GM12873 (cell line): ENCODE data around the gene PLAC8L1.

Experiments
- CTCF ChIP-seq: IDR thresholded peaks from 2 replicates; pipeline ENCODE4 v1.5.1; 2012; ENCODE audit warnings: low read depth, mild to moderate bottlenecking, moderate library complexity, low read length, control low read depth; ENCODE audit not compliant: insufficient read depth; ENCODE audit errors: missing control alignments

PLAC8L1 gene

GRCh38 chr5:146078566-146078965 lies 26.8 kb downstream of the PLAC8L1 start:
- TF ChIP-seq CTCF: no peak

- no peak for TF ChIP-seq CTCF
These were observed 28.9 kb downstream of the PLAC8L1 start for GRCh38 chr5:146076455-146076854.

DNA sequence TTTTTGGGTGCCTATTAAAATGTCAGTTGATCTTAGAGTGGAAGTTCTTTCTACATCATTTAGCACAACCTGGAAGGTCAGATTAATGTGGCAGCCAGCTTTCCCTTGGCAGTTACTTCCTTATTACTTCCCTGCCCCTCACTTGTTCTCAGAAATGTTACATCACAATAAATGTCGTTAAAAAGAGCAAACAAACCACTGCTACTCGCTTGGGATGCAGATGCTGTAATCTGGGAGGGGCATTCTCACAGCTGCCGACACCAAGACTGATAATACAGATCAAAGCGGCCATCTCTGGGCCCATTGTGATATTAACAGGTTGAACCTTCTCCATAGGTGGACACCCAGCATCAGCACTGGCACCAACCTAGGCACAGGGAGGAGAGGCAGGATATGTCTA lies 29.3 kb downstream of the PLAC8L1 start:
- no peak for TF ChIP-seq CTCF

GRCh38 chr5:146073239-146073900 lies 32.0 kb downstream of the PLAC8L1 start:
- no peak for TF ChIP-seq CTCF

GRCh38 chr5:146072595-146072994 lies 32.8 kb downstream of the PLAC8L1 start:
- no peak for TF ChIP-seq CTCF

DNA sequence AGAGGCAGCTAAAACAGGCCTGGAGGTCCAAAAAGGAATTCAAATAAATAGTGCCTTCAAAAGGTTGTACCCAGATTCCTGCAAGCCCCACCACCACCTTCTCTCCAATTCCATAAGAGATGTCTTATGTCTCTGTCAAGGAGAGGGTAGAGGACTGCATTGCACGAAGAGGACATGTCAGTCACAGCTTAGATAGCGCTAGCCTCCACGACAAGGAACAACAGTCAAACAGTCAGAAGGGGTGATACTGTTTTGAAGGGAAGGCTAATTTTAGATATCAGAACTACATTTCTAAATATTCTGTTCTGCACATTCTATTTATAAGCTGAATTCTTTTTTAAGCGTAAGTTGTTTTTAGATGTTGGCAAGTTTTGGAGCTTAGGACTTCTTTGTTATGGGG lies 34.2 kb downstream of the PLAC8L1 start:
- no peak for TF ChIP-seq CTCF

- TF ChIP-seq CTCF: no peak
These were observed 34.6 kb downstream of the PLAC8L1 start for GRCh38 chr5:146070746-146071145.
